AG10803 (cell line): Measurements from ENCODE around the gene KLF6.

Source experiments
- DNase-seq: peaks from one replicate; pipeline ENCODE4 v3.0.0; 2010; ENCODE audit warnings: low read depth
- H3K4me3 ChIP-seq: 2 replicates; pipeline ENCODE4 v1.5.1; 2011; ENCODE audit warnings: mild to moderate bottlenecking, low read length, control low read depth
- TF ChIP-seq, protein P1 (sequence below): conservative IDR thresholded peaks from 2 replicates; pipeline ENCODE4 v1.5.1; 2011; ENCODE audit warnings: mild to moderate bottlenecking, low read length, control low read depth, inconsistent platforms

The KLF6 gene

DNA sequence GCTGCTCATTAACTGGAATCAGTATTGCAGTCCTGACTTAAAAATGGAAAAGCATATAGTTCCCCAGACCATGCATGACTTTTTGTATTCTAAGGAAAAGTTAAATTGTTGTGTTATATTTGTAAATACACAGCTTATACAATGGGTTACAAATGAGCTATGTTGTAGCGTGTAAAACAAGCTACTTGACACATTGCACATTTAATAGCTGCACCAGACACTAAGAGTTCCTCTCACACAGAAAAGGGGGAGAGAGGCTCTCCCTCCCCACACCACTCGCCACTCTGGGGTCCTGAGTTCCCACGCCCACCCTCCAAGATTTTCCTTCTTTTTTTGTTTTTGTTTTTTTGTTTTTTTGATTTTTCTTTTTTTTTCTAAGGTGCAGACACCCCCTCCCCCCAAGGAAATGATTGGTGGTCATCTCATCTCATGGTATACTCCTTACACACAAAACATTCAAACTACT, 6.3 kb downstream of the KLF6 start:
- TF ChIP-seq, protein P1, sequence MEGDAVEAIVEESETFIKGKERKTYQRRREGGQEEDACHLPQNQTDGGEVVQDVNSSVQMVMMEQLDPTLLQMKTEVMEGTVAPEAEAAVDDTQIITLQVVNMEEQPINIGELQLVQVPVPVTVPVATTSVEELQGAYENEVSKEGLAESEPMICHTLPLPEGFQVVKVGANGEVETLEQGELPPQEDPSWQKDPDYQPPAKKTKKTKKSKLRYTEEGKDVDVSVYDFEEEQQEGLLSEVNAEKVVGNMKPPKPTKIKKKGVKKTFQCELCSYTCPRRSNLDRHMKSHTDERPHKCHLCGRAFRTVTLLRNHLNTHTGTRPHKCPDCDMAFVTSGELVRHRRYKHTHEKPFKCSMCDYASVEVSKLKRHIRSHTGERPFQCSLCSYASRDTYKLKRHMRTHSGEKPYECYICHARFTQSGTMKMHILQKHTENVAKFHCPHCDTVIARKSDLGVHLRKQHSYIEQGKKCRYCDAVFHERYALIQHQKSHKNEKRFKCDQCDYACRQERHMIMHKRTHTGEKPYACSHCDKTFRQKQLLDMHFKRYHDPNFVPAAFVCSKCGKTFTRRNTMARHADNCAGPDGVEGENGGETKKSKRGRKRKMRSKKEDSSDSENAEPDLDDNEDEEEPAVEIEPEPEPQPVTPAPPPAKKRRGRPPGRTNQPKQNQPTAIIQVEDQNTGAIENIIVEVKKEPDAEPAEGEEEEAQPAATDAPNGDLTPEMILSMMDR = no peak

DNA sequence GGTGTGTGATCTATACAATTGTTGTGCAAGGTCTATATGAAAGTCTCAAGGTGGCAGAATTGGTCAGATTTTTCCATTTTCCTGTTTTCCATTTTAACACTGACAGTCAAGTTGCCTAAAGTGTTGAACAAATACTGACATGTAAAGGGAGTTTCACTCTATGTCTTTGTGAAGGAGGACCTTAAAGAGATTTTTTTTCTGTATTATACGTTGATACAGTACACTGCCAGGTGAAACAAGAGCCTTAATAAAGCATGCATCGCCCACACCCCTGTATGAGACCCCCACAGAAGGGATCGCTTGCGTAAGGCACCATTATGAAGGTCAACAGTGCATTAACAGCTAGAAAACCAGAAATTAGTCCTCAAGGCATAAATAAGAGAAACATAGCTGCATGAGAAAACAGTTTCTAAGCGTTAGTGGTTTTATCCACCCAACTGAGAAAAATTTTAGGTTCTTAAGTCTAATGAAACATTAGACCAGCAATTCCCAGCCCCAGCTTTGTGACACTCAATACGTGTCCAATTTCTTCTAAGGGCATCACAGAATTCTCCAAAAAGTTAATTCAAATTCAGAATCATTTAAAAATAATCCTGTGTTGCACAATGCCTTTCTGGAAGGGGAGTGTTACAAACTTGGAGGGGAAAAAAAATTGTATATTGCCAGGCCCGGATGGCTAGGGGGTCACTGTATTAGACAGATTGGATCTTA, 6.9 kb downstream of the KLF6 start:
- TF ChIP-seq, protein P1 = no peak
- H3K4me3 ChIP-seq = peak overlapping the region; percentile 2; the same call in 1 of the 2 replicates
- DNase-seq = peak; percentile 19

More for the DNA sequence above, 6.3 kb downstream of the KLF6 start:
- H3K4me3 ChIP-seq = peak overlapping the region; percentile 97
- peak; percentile 19 for DNase-seq

DNA sequence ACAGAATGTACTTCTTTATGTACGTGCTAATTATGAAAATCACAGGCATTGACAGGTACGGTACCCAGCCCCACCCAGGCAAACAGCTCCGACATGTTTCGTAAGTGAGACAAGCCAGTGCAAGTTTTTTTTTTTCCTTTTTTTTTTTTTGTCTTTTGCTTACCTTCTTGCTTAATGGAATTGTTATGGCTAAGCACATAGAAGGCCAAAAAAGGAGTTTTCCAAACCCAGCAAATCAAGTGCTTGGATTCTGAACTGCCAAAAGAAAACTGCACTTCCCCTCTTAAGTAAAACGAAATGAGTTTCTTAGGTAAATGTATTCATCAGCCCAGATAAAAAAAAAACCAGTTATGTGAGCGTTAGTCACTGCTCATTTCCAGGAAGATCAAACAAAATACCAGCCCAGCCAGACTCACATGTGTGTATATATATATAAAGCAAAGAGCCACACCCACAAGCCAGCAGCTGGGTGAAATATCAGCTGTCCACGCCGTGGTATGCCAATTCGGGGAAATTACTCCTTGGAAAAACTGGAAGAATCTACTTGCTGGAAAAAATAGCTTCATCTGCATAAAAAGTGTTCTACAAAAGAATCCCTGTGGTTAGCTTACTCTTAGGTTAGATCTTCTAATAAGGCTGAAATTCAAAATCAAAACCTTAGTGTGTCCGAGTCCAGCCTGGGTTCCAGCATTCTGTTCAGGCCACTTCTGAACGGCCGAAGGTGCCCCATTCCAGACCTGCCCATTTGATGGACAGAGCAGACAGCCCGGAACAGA, 8.0 kb downstream of the KLF6 start:
- TF ChIP-seq, protein P1 = no peak
- peak; percentile 96 for DNase-seq
- no peak overlapping the region; the same call in 1 of the 2 replicates for H3K4me3 ChIP-seq

DNA sequence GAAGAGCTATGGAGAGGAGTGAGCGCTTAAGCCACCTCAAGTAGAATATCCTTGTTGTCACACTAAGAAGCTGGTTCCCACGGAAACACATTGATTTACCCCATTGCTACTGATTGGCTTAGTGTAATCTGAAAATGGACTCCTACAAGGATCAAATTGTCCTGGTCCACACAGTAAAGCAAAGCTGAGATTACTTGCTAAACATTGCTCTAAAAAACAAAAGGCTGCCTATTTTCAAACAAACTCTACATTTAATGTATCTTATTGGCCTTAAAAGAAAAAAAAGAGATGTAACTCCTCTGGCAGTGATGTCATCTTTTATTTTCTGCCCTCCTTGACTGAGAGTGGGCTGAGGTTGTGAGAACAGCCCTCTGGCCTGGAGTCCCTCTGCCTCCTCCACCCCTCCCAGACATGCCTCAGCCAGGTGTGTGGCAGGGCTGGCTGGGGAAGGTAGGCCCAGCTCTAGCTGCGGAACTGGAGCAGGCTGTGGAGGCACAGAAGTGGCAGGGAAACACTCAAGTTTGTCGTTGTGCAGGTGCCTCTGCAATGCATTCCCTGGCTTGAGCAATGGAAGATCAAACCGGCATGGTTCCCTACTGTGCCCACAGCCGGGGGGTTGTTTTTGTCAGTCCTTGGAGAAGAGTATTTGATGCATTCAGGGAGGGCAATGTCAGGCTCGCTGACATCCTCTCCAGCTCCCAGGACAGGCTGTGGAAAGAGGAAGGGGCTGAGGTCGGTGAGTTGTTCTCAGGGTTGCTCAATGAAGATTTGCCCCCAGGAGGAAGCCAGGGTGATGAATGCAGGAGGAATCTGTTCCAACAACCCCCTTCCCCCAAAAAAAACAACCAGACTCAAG, 9.1 kb downstream of the KLF6 start:
- DNase-seq = peak; percentile 29
- TF ChIP-seq, protein P1 = no peak
- no peak overlapping the region for H3K4me3 ChIP-seq

DNA sequence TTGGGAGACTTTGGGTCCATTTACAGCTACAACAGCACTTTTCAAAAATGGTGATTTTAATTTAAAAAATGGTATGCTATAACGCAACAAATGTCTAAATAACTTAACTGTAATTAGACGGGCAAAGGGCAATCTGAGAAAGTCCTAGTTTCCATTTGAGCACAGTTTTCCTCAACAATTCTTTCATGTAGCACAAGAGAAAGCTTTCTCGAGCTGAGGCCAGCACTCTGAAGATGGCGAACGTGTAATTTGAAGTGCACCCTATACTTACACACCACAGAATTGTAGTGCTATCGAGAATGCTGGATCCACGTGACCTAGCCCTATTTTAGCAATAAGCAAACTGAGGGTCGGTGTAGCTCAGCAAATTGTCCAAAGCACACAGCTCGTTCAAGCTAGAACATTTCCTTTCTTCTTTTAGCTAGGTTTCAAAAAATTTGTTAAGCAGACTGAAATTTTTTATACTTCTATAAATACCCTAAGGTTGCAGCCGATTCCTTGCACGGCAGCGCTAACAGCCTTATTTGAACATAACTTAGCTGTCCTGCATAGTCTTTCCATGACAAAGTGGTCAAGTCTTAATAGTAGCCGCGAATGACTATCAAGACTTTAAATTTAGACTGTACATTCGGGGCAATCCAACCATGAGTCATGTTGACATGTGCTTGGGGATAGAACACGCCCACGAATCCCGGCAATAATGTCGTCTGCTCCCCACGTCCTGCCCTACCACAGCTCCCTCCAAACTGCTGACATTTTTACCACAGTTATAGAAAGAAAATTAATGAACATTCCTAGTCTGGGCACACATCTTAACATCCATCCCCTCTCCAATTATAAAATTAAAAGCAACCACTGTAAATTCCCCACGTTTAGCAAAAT, 10.0 kb downstream of the KLF6 start:
- peak; percentile 89 for DNase-seq
- TF ChIP-seq, protein P1 = no peak
- no peak overlapping the region for H3K4me3 ChIP-seq
